Fibroblast of lung (primary cell): ENCODE data around the gene JUP.

ENCODE experiments used
- EZH2 ChIP-seq: IDR thresholded peaks from 2 replicates; pipeline ENCODE4 v1.5.1; 2012; ENCODE audit warnings: low read length, control low read depth, mild to moderate bottlenecking; ENCODE audit errors: missing control alignments
- TF ChIP-seq, protein P1 (sequence below), 2 donors: IDR thresholded peaks in 1 of 2; conservative IDR thresholded peaks in 1 of 2; 1 replicate in 1 of 2; 2 replicates in 1 of 2; pipeline ENCODE4 v1.5.1; 2011 to 2012; ENCODE audit warnings: low read length in 2 of 2, control low read depth in 1 of 2, inconsistent platforms in 1 of 2, low read depth in 1 of 2, mild to moderate bottlenecking in 1 of 2

DNA sequence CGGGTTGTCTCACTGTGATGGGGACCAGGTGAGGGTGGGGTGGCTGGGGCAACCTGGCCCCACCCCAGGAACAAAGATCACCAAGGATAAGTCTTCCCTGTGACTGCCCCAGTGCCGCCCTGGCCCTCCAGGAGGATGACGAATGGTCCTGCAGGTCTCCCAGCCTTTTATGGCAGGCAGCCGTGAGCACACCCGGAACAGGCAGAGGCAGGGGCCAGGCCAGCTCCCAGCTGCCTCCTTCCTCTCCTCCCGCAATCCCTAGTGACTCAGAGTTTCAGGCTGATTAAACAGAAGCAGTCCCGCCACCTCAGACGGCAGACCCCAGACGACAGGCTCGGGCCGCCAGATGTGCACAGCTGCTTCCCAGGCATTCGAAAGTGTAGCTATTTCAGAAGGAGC lies 13.3 kb downstream of the JUP start:
- TF ChIP-seq, protein P1, sequence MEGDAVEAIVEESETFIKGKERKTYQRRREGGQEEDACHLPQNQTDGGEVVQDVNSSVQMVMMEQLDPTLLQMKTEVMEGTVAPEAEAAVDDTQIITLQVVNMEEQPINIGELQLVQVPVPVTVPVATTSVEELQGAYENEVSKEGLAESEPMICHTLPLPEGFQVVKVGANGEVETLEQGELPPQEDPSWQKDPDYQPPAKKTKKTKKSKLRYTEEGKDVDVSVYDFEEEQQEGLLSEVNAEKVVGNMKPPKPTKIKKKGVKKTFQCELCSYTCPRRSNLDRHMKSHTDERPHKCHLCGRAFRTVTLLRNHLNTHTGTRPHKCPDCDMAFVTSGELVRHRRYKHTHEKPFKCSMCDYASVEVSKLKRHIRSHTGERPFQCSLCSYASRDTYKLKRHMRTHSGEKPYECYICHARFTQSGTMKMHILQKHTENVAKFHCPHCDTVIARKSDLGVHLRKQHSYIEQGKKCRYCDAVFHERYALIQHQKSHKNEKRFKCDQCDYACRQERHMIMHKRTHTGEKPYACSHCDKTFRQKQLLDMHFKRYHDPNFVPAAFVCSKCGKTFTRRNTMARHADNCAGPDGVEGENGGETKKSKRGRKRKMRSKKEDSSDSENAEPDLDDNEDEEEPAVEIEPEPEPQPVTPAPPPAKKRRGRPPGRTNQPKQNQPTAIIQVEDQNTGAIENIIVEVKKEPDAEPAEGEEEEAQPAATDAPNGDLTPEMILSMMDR (conservative IDR thresholded peaks at IDR 0.05 in 1 of 2, IDR thresholded peaks at IDR 0.05 in 1 of 2; ENCODE audit: low read depth in 1 of 2, low read length in 2 of 2), result no peak
- TF ChIP-seq EZH2, result no peak
